ENCODE measurements around the gene GOLGA2.
"Not testable (repeated sequence)": the region's sequence is repeated elsewhere in the genome, so short reads cannot be mapped to it uniquely, and the experiment has no call there.

GOLGA2 gene

GRCh38 chr9:128242124-128242523, 33.7 kb downstream of the GOLGA2 start:
- DNase-seq: no peak

GRCh38 chr9:128233817-128234406, 41.9 kb downstream of the GOLGA2 start:
- no peak for DNase-seq

- no peak for DNase-seq
Observed at GRCh38 chr9:128232528-128233428, 43.0 kb downstream of the GOLGA2 start.

DNA sequence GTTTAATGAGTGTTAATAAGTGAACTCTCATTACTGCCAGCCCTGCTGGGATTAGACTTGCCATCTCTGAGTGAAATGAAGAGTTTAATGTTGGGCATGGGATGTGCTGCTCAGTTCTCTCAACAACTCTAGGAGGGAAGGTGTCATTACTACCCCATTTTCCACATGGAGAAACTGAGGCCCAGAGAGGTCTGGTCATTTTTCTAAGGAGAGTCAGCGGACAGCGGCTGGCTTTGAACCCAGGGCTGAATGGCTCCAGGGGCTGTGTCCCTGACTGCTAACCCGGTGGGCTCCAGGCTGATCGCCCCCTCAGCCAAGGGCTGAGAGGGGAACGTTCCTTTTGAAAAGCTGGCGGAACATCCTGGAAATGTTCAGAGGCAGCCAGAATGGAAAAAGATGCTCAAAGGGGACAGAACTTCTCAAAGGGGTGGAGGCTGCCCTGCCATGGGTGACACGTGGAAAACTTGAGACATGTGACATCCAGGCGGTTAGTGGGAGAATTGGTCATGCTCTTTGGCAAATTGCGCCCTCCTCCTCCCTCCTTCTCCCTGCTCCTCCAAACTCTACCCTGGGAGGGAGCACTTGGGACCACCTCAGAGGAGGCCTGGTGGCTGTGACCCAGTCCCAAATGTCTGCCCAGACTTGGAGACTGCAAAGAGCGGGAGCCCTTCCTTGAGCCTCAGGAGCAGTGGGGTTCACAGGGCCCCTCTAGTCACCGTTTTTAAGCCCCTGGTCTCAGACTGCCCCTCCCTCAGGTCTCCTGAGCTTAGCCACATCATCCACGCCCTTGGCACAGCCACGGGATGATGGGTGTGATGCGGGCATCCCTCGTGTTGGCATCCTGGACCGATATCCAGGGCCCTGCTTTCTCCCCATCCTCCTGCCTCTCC, 43.9 kb downstream of the GOLGA2 start:
- DNase-seq: no peak

- not testable (repeated sequence) for DNase-seq
Observed at GRCh38 chr9:128230897-128231296, 44.9 kb downstream of the GOLGA2 start.

GRCh38 chr9:128226412-128226801, 49.4 kb downstream of the GOLGA2 start:
- DNase-seq: no peak

DNA sequence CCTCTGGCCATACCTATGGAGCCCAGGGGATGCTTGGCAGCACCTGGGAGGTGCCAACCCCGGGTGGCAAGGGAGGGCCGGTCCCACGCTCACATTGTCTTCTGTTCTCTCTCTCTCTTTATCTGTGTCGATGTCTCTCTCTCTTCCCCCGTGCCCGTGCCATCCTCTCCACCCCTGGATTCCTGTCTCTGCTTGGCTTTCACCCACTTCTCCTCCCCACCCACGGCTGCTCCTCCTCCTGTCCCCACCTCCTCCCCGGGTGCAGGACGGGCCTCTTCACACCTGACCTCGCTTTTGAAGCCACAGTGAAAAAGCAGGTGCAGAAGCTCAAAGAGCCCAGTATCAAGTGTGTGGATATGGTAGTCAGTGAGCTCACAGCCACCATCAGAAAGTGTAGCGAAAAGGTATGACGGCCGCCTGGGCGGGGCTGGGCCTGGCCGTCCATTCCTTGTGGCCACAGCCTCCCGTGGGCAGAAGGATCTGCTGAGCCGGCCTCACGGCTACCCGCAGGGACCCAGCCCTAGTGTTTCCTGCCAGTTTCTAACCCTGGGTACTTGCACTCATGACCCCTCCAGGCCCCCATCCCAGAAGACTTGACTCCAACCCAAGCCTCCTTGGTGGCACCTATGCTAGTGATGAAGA, 49.9 kb downstream of the GOLGA2 start:
- DNase-seq: no peak

- no peak for DNase-seq
Observed at GRCh38 chr9:128224877-128225276, 50.9 kb downstream of the GOLGA2 start.

GRCh38 chr9:128222880-128223670, 52.7 kb downstream of the GOLGA2 start:
- no peak for DNase-seq

DNA sequence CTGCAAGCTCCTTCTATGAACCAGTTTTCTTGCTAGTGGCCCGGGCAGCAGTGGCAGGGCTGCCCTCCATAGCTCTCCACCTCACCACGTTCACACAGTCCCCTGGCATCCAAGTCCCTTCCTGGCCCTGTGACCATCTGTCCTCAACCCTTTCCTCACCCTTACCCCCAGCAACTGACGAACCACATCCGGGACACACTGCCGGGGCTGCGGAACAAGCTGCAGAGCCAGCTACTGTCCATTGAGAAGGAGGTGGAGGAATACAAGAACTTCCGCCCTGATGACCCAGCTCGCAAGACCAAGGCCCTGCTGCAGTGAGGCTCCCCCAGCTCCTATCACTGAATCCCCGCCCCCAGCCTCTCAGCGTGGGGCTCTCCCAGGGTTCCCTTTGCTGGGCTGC, 53.8 kb downstream of the GOLGA2 start:
- no peak for DNase-seq

GRCh38 chr9:128219831-128220230, 56.0 kb downstream of the GOLGA2 start:
- no peak for DNase-seq

- DNase-seq: peak; percentile 94
Observed at GRCh38 chr9:128218518-128219389, 57.1 kb downstream of the GOLGA2 start.

DNA sequence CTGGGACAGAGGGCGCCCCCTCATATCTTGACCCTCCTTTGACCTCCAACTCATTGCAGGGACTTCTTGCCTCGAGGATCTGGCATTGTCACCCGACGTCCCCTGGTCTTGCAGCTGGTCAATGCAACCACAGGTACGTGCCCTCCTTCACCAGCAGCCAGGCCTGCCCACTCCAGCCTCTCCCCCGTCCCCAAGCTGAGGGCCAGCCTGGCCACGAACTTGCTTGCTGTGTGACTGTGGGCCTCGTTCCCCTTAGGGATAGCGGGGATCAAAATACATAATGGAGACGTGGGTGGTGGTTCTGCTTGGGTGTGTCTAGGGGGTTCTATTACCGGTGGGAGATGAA, 57.7 kb downstream of the GOLGA2 start:
- DNase-seq: no peak

GRCh38 chr9:128216781-128217553, 58.8 kb downstream of the GOLGA2 start:
- no peak for DNase-seq

- DNase-seq: no peak
Observed at GRCh38 chr9:128215491-128216409, 60.1 kb downstream of the GOLGA2 start.

GRCh38 chr9:128214571-128215490, 61.0 kb downstream of the GOLGA2 start:
- no peak for DNase-seq

- no peak for DNase-seq
Observed at GRCh38 chr9:128213746-128214497, 61.9 kb downstream of the GOLGA2 start.

Data from activated CD8-positive, alpha-beta memory T cell treated with anti-CD3 and anti-CD28 coated beads, Interleukin-2, amount 50 U/mL, for 48 hours (primary cell).